HG03196 (cell line): ENCODE results near the gene CCDC86.

Experiments used
- ATAC-seq: cut with Tn5 transposase; IDR thresholded peaks from one replicate; pipeline ENCODE4 v1.9.1; 2021; ENCODE audit not compliant: unreplicated experiment

The CCDC86 gene

GRCh38 chr11:60867871-60868681 lies 26.2 kb downstream of the CCDC86 start:
- no peak for ATAC-seq

DNA sequence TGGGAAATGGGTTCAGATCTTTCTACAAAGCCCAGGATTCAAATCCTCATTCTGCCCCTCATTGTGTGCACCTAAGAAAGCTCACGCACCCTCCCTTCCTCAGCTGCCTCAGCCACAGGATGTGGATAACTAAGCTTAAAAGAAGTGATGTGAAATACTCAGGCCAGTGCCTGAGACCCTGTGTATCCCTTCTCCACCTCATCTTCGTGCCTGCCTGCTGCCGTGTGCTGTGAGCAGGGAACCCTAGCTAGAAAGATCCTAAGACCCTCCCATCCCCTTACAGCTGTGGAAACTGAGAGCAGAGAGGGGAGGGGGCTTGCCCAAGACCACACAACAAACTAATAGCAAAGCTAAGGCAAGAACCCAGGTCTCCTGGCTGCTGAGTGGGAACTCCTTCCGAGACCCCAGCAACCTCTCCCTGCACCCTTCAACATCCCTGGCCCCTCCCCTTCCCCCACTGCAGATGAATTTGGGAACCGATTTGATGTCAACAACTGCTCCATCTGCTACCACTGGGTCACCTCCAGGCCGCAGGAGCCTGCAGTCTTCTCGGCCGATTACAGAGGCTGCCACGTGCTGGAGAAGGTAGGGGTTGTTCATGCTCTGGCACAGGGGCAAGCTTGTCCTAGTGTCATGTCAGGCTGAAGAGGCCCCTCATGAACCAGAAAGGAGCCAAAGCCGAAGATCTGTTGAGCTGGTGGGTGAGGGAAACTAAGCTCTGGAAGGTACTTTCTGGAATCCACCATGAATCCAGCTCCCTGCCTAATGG lies 27.0 kb downstream of the CCDC86 start:
- ATAC-seq, result no peak

- ATAC-seq, result no peak
Observed at GRCh38 chr11:60869451-60869825, 27.5 kb downstream of the CCDC86 start.

- ATAC-seq, result no peak
Observed at GRCh38 chr11:60870276-60870675, 28.4 kb downstream of the CCDC86 start.

DNA sequence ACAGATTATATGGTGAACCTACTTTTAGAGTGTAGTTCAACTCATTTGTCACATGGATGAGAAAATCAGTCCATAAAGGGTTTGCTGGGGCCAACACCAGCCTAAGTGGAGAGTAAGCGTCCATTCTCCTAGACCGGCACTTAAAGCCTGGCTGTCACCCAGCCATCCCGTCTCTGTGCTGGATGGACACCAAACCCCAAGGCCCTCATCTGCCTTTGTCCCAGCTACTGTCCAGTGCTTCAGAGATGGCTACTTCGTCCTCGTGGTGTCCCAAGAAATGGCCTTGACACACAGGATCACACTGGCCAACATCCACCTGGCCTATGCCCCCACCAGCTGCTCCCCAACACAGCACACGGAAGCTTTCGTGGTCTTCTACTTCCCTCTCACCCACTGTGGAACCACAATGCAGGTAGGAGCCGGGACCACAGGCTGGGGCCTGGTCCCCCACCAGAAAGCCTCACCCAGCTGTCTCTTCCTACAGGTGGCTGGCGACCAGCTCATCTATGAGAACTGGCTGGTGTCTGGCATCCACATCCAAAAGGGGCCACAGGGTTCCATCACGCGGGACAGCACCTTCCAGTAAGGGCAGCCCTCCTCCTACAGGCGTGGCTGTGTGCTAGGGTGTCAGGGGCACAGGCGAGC lies 28.9 kb downstream of the CCDC86 start:
- ATAC-seq, result no peak

GRCh38 chr11:60871378-60872061 lies 29.6 kb downstream of the CCDC86 start:
- ATAC-seq, result no peak

- no peak for ATAC-seq
Observed at GRCh38 chr11:60872124-60872960, 30.4 kb downstream of the CCDC86 start.

- ATAC-seq, result no peak
Observed at GRCh38 chr11:60872961-60873524, 31.1 kb downstream of the CCDC86 start.

- no peak for ATAC-seq
Observed at GRCh38 chr11:60873533-60873932, 31.6 kb downstream of the CCDC86 start.

GRCh38 chr11:60874421-60875365 lies 32.8 kb downstream of the CCDC86 start:
- ATAC-seq, result no peak

DNA sequence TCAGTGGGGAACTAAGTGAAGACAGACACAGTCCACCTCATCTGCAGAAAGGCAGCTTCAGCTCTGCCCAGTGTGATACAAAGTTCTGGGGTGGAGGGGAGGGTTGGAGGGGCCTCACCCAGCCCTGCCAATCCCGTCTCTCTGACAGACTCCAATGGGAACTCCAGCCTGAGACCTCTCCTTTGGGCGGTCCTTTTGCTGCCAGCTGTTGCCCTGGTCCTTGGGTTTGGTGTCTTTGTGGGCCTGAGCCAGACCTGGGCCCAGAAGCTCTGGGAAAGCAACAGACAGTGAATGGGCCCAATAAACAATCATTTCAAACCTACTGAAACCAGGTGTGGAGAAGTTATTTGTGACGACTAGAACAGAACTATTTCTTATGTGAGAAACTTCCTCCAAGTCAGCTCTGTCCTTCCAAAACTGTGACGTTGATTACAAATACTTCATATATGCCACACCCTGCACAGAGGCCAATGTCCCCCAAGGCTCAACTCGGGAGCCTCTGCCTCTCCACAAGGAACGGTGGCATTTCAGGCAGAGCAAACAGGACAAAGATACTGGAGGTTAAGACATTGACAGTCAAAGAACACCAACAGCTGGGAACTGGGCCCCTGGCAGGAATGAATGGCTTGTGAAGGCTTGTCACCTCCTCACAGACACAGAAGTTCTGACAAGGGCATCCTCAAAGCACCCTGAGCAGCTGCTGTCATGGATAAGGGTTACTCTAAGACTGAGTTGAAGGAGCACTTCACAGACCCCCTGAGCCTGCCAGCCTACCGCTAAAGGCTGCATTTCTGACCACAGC lies 33.7 kb downstream of the CCDC86 start:
- ATAC-seq, result no peak

DNA sequence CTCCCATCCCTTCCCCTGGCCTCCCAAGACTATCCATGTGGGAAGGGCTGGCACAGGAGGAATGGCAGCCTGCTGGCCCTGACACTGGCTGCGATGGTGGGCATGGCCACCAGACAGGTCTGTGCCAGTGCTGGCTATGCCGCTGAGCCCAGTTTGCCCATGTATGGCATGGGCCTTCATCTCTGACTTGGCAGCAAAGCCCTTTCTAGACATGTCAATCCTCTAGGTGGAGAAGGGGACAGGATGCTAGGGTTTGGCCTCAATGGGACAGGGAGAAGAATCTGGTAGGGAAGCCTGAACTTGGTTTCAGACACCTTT lies 34.2 kb downstream of the CCDC86 start:
- no peak for ATAC-seq

DNA sequence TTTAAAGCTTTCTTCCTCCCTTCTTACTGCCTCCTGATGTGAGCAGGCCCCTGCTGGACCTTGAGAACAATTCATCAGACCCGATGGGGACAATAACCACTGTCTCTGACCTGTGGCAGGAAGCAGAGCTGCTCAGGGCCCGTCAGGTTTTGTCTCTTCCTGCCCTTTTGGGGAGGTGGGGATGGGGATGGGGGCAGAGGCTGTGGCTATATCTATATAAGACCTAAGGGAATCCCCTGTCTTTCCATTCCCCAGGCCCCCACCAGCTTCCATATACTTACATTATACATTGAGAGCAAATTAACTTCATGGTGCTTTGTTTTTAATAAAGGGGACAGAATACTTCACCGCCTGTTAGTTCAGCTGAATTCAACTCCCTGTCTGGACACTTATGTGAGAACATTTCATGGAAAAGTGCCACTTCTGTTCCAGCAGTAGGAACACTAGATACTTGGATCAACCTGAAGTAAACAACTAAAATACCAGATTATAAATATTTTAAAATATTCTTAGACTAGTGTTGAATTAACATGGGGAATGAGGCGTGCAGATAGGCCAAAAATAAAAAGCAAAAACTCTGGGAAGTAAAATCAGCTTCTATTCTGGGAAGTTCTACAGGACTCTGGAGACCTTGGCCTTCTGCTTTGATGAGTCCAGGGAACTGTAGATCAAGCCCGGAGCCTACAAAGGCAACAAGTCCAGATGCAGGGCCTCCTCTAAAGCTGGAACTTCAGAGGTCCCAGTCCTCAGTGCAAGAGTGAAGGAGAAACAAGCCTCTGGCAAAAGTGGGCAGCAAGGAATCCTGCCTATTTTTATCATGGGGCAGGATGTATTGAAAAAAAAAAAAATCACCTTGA lies 36.6 kb downstream of the CCDC86 start:
- no peak for ATAC-seq

DNA sequence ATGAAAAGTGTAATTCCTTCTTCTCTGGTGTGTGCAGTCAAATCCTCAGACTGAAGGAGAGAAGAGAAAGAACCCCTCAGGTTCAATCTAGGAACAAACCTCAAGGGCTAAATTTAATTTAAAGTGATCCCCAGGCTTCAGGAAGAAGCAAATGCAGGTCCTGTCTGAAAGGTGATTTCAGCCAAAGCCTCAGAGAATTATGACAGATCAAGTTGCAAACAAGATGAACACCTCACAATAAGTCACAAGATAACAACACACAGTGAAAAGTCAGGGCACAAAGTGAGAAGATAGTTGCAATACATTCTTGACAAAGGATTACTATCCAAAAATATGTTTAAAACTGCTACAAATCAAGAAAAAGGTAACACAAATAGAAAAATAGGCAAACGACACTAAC lies 37.2 kb downstream of the CCDC86 start:
- no peak for ATAC-seq

- ATAC-seq, result no peak
Observed at GRCh38 chr11:60879971-60880588, 38.2 kb downstream of the CCDC86 start.

GRCh38 chr11:60880643-60881282 lies 38.9 kb downstream of the CCDC86 start:
- ATAC-seq, result no peak
